ENCODE results near the gene WDR86. TPM values are rescaled to one million over a fixed set of nuclear protein-coding genes. Genes with fewer than 3 reads are reported as not detected.

The WDR86 gene
- total RNA-seq, 6 experiments from 2014 or later: 0.31 to 0.74 (median 0.44) TPM; not detected in 1

- intact Hi-C loops (cut with DNase I): no loop called here
- Histone ChIP-seq H3K27ac (no peak overlapping the region), H3K27me3 (no peaks in the 10 kb centered on the region), H3K36me3 (no peaks in the 10 kb centered on the region), H3K4me3 (no peak overlapping the region), H3K9me3 (no peaks in the 10 kb centered on the region), H3K4me1 (no peaks in the 10 kb centered on the region)
- ATAC-seq (no peak), DNase-seq (peak in 2 of 3 donors; percentile 6 to 19)
- WGBS (ENCODE audit: insufficient coverage, low coverage, low lambda C conversion rate, missing lambda C conversion rate): 60% methylated on average over 3 of the region's 13 CpGs
- TF ChIP-seq, protein P1, sequence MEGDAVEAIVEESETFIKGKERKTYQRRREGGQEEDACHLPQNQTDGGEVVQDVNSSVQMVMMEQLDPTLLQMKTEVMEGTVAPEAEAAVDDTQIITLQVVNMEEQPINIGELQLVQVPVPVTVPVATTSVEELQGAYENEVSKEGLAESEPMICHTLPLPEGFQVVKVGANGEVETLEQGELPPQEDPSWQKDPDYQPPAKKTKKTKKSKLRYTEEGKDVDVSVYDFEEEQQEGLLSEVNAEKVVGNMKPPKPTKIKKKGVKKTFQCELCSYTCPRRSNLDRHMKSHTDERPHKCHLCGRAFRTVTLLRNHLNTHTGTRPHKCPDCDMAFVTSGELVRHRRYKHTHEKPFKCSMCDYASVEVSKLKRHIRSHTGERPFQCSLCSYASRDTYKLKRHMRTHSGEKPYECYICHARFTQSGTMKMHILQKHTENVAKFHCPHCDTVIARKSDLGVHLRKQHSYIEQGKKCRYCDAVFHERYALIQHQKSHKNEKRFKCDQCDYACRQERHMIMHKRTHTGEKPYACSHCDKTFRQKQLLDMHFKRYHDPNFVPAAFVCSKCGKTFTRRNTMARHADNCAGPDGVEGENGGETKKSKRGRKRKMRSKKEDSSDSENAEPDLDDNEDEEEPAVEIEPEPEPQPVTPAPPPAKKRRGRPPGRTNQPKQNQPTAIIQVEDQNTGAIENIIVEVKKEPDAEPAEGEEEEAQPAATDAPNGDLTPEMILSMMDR (IDR thresholded peaks at IDR 0.05): no peak
- TF ChIP-seq POLR2A (IDR thresholded peaks at IDR 0.05): no peak
These were observed 14.8 kb downstream of the WDR86 start for GRCh38 chr7:151395036-151395367.

GRCh38 chr7:151394076-151395035, 15.5 kb downstream of the WDR86 start:
- peak in 1 of 3 donors; percentile 40 for DNase-seq
- WGBS (ENCODE audit: insufficient coverage, low coverage, low lambda C conversion rate, missing lambda C conversion rate): 74% methylated on average over 16 of the region's 35 CpGs
- H3K27ac ChIP-seq: no peak overlapping the region
- intact Hi-C loops (cut with DNase I): no loop called here
- no peaks in the 10 kb centered on the region for H3K27me3 ChIP-seq
- ATAC-seq: no peak
- no peak overlapping the region for H3K4me3 ChIP-seq
- no peaks in the 10 kb centered on the region for H3K36me3 ChIP-seq
- no peaks in the 10 kb centered on the region for H3K4me1 ChIP-seq
- H3K9me3 ChIP-seq: no peaks in the 10 kb centered on the region
- no peak for TF ChIP-seq POLR2A (IDR thresholded peaks at IDR 0.05)
- TF ChIP-seq, protein P1 (IDR thresholded peaks at IDR 0.05): no peak

DNA sequence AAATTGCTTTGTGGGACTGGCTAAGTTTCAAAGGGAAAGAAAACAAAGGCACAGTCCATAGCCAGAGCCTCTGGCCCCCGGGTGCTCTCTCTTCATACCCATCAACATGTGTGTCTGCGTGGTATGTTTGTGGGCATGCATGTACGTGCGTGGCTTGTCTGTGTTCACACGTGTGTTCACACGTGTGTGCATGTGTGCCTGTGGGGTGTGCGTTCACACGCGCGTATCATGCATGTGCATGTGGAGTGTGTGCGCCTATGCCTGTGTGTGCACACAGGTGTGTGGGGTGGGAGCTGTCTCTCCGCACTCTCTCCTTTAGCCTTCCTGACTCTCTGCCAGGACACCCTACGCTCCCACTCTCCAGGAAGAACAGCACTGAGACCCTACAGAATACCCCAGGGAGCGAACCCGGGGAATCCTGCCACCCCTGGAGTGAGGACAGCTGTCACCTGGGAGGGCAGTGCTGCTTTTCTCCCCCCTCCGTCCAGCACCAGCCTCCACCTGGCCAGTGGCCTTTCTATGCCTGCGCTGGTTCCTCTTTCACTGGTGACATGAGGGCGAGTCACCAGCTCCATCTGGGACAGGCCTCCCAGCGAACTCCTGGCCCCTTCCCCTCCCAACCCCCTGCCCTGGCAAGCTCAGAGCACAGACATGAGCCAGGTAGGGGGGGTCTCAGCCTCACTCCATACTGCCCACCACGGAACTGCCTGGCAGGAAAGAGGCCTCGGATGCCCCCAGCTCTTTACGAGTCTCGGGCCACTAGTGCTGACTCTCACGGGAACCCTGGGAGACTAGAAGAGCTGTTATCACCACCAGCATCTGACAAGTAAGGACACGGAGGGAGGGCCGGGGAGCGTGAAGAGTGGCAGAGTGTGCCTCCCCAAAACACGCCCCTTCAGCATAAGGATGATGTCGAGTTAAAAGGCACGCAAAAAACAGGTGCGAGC, 16.5 kb downstream of the WDR86 start:
- no peaks in the 10 kb centered on the region for H3K9me3 ChIP-seq
- TF ChIP-seq, protein P1 (IDR thresholded peaks at IDR 0.05): no peak
- TF ChIP-seq POLR2A (IDR thresholded peaks at IDR 0.05): no peak
- no peaks in the 10 kb centered on the region for H3K36me3 ChIP-seq
- DNase-seq: peak in 1 of 3 donors; percentile 32
- H3K27me3 ChIP-seq: no peaks in the 10 kb centered on the region
- H3K4me1 ChIP-seq: no peaks in the 10 kb centered on the region
- no peak overlapping the region for H3K4me3 ChIP-seq
- WGBS (ENCODE audit: insufficient coverage, low coverage, low lambda C conversion rate, missing lambda C conversion rate): 62% methylated on average over 22 of the region's 31 CpGs
- ATAC-seq: no peak
- H3K27ac ChIP-seq: no peak overlapping the region
- intact Hi-C loops (cut with DNase I): no loop called here

DNA sequence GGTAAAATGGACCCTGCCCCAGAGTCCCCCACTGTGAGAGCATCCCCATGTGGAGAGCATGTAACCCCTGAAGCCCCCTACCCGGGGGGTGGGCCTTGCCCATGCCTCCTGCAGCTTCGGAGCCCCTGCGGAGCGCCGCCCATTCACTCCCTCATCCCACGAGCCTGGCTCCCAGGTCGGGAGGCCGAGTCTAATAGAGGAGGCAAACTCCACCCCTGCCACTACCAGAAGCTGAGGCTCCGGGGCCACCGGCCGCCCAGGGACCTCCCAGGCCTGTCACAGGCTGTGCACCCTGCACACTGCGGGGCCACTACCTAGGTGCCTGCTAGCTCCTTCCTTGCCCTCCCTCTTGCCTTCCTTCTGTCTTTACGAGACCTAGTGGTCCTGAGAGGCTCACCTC, 17.4 kb downstream of the WDR86 start:
- H3K27me3 ChIP-seq: no peaks in the 10 kb centered on the region
- ATAC-seq (no peak), DNase-seq (peak in 1 of 3 donors; percentile 43)
- H3K27ac ChIP-seq: no peak overlapping the region
- no peak overlapping the region for H3K4me3 ChIP-seq
- no CpG with 5 or more reads among the region's 13 CpGs for WGBS (ENCODE audit: insufficient coverage, low coverage, low lambda C conversion rate, missing lambda C conversion rate)
- H3K36me3 ChIP-seq: no peaks in the 10 kb centered on the region
- H3K4me1 ChIP-seq: no peaks in the 10 kb centered on the region
- TF ChIP-seq, protein P1 (IDR thresholded peaks at IDR 0.05): no peak
- no peak for TF ChIP-seq POLR2A (IDR thresholded peaks at IDR 0.05)
- intact Hi-C loops (cut with DNase I): no loop called here
- no peaks in the 10 kb centered on the region for H3K9me3 ChIP-seq
